Adrenal gland (tissue), 12 donors: Measurements from ENCODE around the gene PROSER2. TPM values are rescaled to one million over a fixed set of nuclear protein-coding genes. Genes with fewer than 3 reads are reported as not detected.

Experiments
- DNase-seq, 7 donors: peaks; one replicate each; pipeline ENCODE4 v3.0.0-alpha.2; 2019 to 2020
- H3K27ac ChIP-seq, 5 donors: fragments of 200-600 bp; sonication (generic) in 4 of 5; 1 replicate in 3 of 5; 2 replicates in 2 of 5; pipeline versions ENCODE4 v1.5.1 to v1.8.0; 2016 to 2020; ENCODE audit warnings: mild to moderate bottlenecking in 1 of 5
- H3K27me3 ChIP-seq: fragments of 200-600 bp; 2 replicates; pipeline ENCODE4 v1.8.0; 2021
- H3K36me3 ChIP-seq, 2 donors: fragments of 200-600 bp; replicated peaks in 1 of 2; 1 replicate in 1 of 2; 2 replicates in 1 of 2; pipeline versions ENCODE4 v1.5.1 to v1.8.0; 2018 to 2022
- H3K4me1 ChIP-seq, 2 donors: fragments of 200-600 bp; replicated peaks in 1 of 2; 1 replicate in 1 of 2; 2 replicates in 1 of 2; pipeline versions ENCODE4 v1.5.1 to v1.8.0; 2018 to 2021
- H3K4me3 ChIP-seq, 4 donors: fragments of 200-600 bp; sonication (generic) in 3 of 4; one replicate each; pipeline ENCODE4 v1.5.1; 2016 to 2018
- H3K9me3 ChIP-seq, 3 donors: fragments of 200-600 bp; sonication (generic) in 1 of 3; replicated peaks in 1 of 3; 1 replicate in 2 of 3; 2 replicates in 1 of 3; pipeline versions ENCODE4 v1.5.1 to v1.8.0; 2016 to 2021
- CTCF ChIP-seq, 6 experiments: fragments of 450-650 bp in 4 of 6; fragments of 200-600 bp in 2 of 6; sonication (generic) in 1 of 6; IDR thresholded peaks; 1 replicate in 5 of 6; 2 replicates in 1 of 6; pipeline versions ENCODE4 v1.5.1 to v1.8.0; 2016 to 2021; ENCODE audit warnings: antibody characterized with exemption in 6 of 6, mild to moderate bottlenecking in 2 of 6, moderate library complexity in 1 of 6
- POLR2A ChIP-seq, 2 donors: fragments of 450-650 bp; IDR thresholded peaks; one replicate each; pipeline ENCODE4 v1.6.1; 2017; ENCODE audit warnings: antibody characterized with exemption in 2 of 2, mild to moderate bottlenecking in 2 of 2, moderate library complexity in 1 of 2
- WGBS, 4 donors: extraction: QIAGEN DNeasy Blood & Tissue Kit in 2 of 4; methylation state at CpG; one replicate each; pipeline versions ENCODE4 v1.1.5 to v1.1.7; 2013 to 2017; 5-methylcytosine and 5-hydroxymethylcytosine counted together
- intact Hi-C, 2 donors: fragments of 100-400 bp; cut with DNase I; formaldehyde crosslinking; loops; one replicate each; pipeline versions ENCODE4 v1.14.1 to v1.15.0; 2022 to 2023
- polyA plus RNA-seq, 3 donors: library from polyadenylated mRNA; stranded (reverse); fragments of 200-250 nt in 2 of 3; fragments of 350-450 nt in 1 of 3; fragmentation: Illumina TruSeq in 1 of 3; extraction: RNeasy Lipid Tissue Mini Kit (QIAGEN cat#74804) in 1 of 3; gene quantifications; one replicate each; pipeline ENCODE4 v1.2.3, GENCODE V29; 2013 to 2014
- total RNA-seq, 9 donors: library from RNA; depleted of rRNA in 4 of 9; stranded (reverse); fragments of >200 nt in 4 of 9; fragments of 120-200 nt in 1 of 9; fragmentation: NEBNext Ultra II Directional in 1 of 9; extraction: Animal tissue kit (Norgen Biotek cat#: 25700) in 1 of 9; gene quantifications; one replicate each; pipeline versions ENCODE4 v1.1.0 to v1.2.4, GENCODE V29; 2013 to 2023
- donor health status: healthy with polysubstance abuse.
- donor health status: Bipolar disorder and iron deficiency.
- donor health status: DM: yes; HTN: yes; CAD: no.
- donor health status: DM: no; HTN: no; CAD: no.
- donor health status: DM: no; HTN: no; CAD: no.
- donor health status: DM: yes; HTN: yes; CAD: no.

PROSER2 gene
- total and polyA plus RNA-seq, 12 donors, result 0.33 to 16.6 (median 2.3) TPM

GRCh38 chr10:11870900-11871400 lies 47.8 kb downstream of the PROSER2 start:
- DNase-seq, result no peak
- Histone ChIP-seq H3K36me3 (no peaks in the 10 kb centered on the region), H3K4me3 (no peak overlapping the region), H3K27me3 (peaks cover 7% of the 10 kb centered on the region), H3K9me3 (no peaks in the 10 kb centered on the region), H3K27ac (peak overlapping the region in 1 of 5 donors; percentile 53), H3K4me1 (peaks cover 20 to 22% of the 10 kb centered on the region in 2 donors)
- intact Hi-C loops, result no loop called here
- 72 to 79% (median 76%) methylated on average over 7 of the region's 7 CpGs for WGBS, 4 donors
- TF ChIP-seq CTCF (IDR thresholded peaks at IDR 0.05), result no peak

DNA sequence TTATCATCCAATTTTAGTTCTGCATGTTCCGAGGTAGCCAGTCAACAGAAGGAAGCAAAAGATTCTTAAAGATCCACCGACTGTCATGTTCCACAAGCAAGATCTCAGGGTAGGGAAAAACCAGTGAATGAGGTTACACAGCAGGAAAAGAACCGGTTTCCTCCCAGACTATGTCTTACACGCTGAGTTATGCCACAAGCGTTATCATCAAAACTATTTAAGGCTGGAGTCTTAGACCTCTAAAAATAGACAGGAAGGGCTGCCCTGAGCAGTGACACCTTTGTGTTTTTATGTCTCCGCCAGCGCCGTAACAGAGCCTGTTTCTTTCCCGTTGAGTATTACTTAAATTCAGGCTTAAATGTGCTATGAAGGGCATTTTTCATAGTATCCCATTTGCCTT lies 48.3 kb downstream of the PROSER2 start:
- 45 to 59% (median 54%) methylated on average over 9 of the region's 9 CpGs for WGBS, 4 donors
- H3K4me1 ChIP-seq, result peaks cover 20 to 24% of the 10 kb centered on the region in 2 donors
- H3K27ac ChIP-seq, result peak overlapping the region in 1 of 5 donors; percentile 53
- peaks cover 7% of the 10 kb centered on the region for H3K27me3 ChIP-seq
- no peak overlapping the region for H3K4me3 ChIP-seq
- intact Hi-C loops, result no loop called here
- DNase-seq, result no peak
- no peaks in the 10 kb centered on the region for H3K9me3 ChIP-seq
- H3K36me3 ChIP-seq, result no peaks in the 10 kb centered on the region
- TF ChIP-seq POLR2A (IDR thresholded peaks at IDR 0.05), result no peak
- no peak for TF ChIP-seq CTCF (IDR thresholded peaks at IDR 0.05)

DNA sequence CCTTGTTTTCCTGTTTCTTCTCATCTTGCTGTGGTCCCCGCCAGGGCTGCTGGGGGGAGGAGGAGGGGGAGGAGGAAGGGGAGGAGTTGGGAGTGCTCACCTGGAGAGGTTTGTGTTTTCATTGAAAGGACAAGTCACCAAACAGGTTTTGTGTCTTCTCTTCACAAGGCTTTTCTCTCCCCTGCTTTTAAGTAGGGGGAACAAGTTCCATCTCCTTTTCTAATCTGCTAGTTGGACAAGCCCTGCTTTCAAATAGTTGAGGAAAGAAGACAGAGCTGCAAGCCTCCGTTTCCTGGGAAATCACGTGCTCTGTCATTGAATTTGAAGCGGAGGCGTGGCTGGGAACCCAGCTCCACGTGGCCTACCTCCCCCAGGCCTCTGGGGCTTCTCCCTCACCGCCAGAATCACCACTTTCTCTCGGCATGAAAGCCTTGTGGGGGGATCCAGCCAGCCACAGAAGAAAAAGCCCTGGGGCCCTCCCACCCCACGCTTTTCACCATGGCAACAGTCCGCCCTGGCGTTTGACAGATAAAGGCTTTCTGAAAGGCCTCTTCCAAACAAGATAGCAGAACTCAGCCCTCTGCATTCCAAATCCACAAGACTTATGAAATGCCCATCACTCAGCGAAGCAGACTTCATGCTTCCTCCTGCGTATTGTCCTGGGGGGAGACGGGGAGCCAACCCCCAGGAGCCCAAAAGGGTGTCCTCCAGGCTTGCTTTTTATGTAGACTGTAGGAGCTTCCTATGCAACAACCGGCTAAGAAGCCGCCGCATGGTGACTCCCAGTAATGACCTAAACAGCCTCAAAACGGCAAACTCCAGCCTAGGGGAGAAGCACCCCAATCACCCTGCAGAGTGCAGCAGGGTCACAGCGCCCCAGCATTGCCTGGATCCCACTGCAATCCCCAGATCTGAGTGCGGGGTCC lies 51.7 kb downstream of the PROSER2 start:
- Histone ChIP-seq H3K36me3 (no peaks in the 10 kb centered on the region), H3K4me1 (peaks cover 20 to 21% of the 10 kb centered on the region in 2 donors), H3K27me3 (no peaks in the 10 kb centered on the region), H3K9me3 (no peaks in the 10 kb centered on the region), H3K27ac (peak overlapping the region in 4 of 5 donors; percentile 7 to 87 (median 50)), H3K4me3 (no peak overlapping the region)
- TF ChIP-seq CTCF (IDR thresholded peaks at IDR 0.05), result no peak
- no peak for TF ChIP-seq POLR2A (IDR thresholded peaks at IDR 0.05)
- peak in 3 of 7 donors; percentile 24 to 42 (median 34) for DNase-seq
- intact Hi-C loops, result no loop called here
- 53 to 66% (median 59%) methylated on average over 17 to 20 of the region's 20 CpGs for WGBS, 4 donors

DNA sequence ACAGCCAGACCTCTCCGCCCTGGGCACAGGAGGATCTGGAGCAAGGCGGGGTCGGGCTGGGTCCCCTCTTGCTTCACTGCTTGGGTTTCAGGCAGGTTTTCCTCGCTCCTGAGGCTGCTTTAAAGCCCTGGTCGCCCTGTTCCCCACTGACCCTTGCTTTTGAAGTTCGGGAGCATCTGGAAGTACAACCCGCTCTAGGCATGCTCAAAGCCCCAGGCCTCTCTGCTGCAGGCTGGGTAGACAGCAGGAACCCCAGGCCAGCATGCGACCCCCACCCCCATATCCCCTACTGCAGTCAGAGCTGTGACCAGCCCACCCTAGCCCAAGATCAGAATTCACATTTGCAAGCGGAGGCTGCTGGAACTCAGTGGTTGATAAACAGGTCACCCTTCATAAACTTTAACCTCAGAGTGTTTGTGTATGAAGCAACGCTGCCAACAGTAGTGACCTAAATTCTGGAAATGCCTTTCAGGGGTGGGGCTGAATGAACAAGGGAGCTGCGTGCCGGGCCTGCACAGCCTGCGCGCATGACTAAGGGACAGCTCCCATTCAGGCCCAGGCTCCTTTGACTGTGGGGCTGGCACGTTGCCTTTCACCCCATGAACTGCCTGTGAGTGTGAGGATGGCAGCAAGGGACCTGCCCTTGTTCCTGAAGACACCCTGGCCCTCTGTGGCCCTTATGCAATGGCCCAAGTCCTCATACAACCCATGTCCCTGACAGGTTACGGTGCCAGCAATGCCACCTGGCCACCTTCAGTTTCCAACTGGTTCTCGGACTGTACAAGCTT lies 52.5 kb downstream of the PROSER2 start:
- Histone ChIP-seq H3K9me3 (no peaks in the 10 kb centered on the region), H3K4me1 (peaks cover 12 to 13% of the 10 kb centered on the region in 2 donors), H3K27me3 (no peaks in the 10 kb centered on the region), H3K36me3 (no peaks in the 10 kb centered on the region), H3K27ac (peak overlapping the region in 4 of 5 donors; percentile 7 to 87 (median 51)), H3K4me3 (no peak overlapping the region)
- intact Hi-C loops, result no loop called here
- no peak for TF ChIP-seq CTCF (IDR thresholded peaks at IDR 0.05)
- TF ChIP-seq POLR2A (IDR thresholded peaks at IDR 0.05), result no peak
- 60 to 100% (median 63%) methylated on average over 2 to 17 of the region's 17 CpGs for WGBS, 4 donors
- peak; percentile 65 to 96 (median 94) for DNase-seq
